Fibroblast of mammary gland (primary cell): ENCODE measurements around the gene XIRP1.

ENCODE experiments used
- DNase-seq: peaks from one replicate; pipeline ENCODE4 v3.0.0-alpha.2; 2010; ENCODE audit warnings: low read depth
- H3K4me3 ChIP-seq: 2 replicates; pipeline ENCODE4 v1.5.1; 2011; ENCODE audit warnings: low read depth, mild to moderate bottlenecking, low read length, moderate library complexity; ENCODE audit not compliant: control insufficient read depth
- CTCF ChIP-seq: conservative IDR thresholded peaks from 2 replicates; pipeline ENCODE4 v1.5.1; 2011; ENCODE audit warnings: low read depth, low read length, inconsistent platforms; ENCODE audit not compliant: control insufficient read depth, insufficient read depth

The XIRP1 gene

GRCh38 chr3:39219702-39220101 is 27.3 kb upstream of the XIRP1 start:
- DNase-seq: no peak
- H3K4me3 ChIP-seq: no peak overlapping the region
- TF ChIP-seq CTCF: no peak

GRCh38 chr3:39216176-39216790 is 23.9 kb upstream of the XIRP1 start:
- H3K4me3 ChIP-seq: no peak overlapping the region
- TF ChIP-seq CTCF: no peak
- DNase-seq: no peak

GRCh38 chr3:39213613-39214012 is 21.2 kb upstream of the XIRP1 start:
- no peak overlapping the region for H3K4me3 ChIP-seq
- no peak for DNase-seq
- no peak for TF ChIP-seq CTCF

- no peak for DNase-seq
- no peak overlapping the region for H3K4me3 ChIP-seq
- TF ChIP-seq CTCF: no peak
Measured at GRCh38 chr3:39212665-39213064, 20.3 kb upstream of the XIRP1 start.

- TF ChIP-seq CTCF: no peak
- DNase-seq: no peak
- no peak overlapping the region for H3K4me3 ChIP-seq
Measured at GRCh38 chr3:39211332-39212130, 19.1 kb upstream of the XIRP1 start.

GRCh38 chr3:39210078-39210477 is 17.7 kb upstream of the XIRP1 start:
- no peak overlapping the region for H3K4me3 ChIP-seq
- no peak for TF ChIP-seq CTCF
- DNase-seq: no peak
